OCI-LY1 (cell line): ENCODE data around the gene TAS2R60.
"Not testable (repeated sequence)": the region's sequence is repeated elsewhere in the genome, so short reads cannot be mapped to it uniquely, and the experiment has no call there.

Experiments used
- H2AFZ ChIP-seq: fragments of 200-600 bp; sonication (generic), shearing (Covaris generic); 2 replicates; pipeline ENCODE4 v1.6.0; 2014; ENCODE audit warnings: antibody characterized with exemption, mild to moderate bottlenecking, low read length
- H3F3A ChIP-seq: fragments of 200-600 bp; sonication (generic), shearing (Covaris generic); 2 replicates; pipeline ENCODE4 v1.6.0; 2014; ENCODE audit warnings: mild to moderate bottlenecking, antibody characterized with exemption, low read length, moderate library complexity; ENCODE audit not compliant: insufficient read depth
- H3K27ac ChIP-seq: fragments of 200-600 bp; sonication (generic); 2 replicates; pipeline ENCODE4 v1.5.1; 2014; ENCODE audit warnings: low read length, mixed run types, mild to moderate bottlenecking, low read depth; ENCODE audit not compliant: poor library complexity, severe bottlenecking
- H3K27me3 ChIP-seq: fragments of 200-600 bp; sonication (generic); 2 replicates; pipeline ENCODE4 v1.6.0; 2014; ENCODE audit warnings: antibody characterized with exemption, mild to moderate bottlenecking, low read length, moderate library complexity; ENCODE audit not compliant: insufficient read depth
- H3K36me3 ChIP-seq: fragments of 200-600 bp; sonication (generic); 2 replicates; pipeline ENCODE4 v1.6.1; 2014; ENCODE audit warnings: mild to moderate bottlenecking, antibody characterized with exemption, low read length, moderate library complexity, mixed read lengths; ENCODE audit not compliant: insufficient read depth
- H3K4me1 ChIP-seq: fragments of 200-600 bp; sonication (generic); 2 replicates; pipeline ENCODE4 v1.5.1; 2014; ENCODE audit warnings: mild to moderate bottlenecking, low read length, moderate library complexity; ENCODE audit not compliant: insufficient read depth, severe bottlenecking
- H3K4me2 ChIP-seq: fragments of 200-600 bp; sonication (generic), shearing (Covaris generic); 2 replicates; pipeline ENCODE4 v1.6.1; 2014; ENCODE audit warnings: low read length
- H3K4me3 ChIP-seq: fragments of 200-600 bp; sonication (generic); 2 replicates; pipeline ENCODE4 v1.5.1; 2014; ENCODE audit warnings: low read length, low read depth, mild to moderate bottlenecking, mixed read lengths; ENCODE audit not compliant: poor library complexity, severe bottlenecking
- H3K79me2 ChIP-seq: fragments of 200-600 bp; shearing (Covaris generic); 2 replicates; pipeline ENCODE4 v1.6.1; 2016; ENCODE audit warnings: mixed run types, low read length, mixed read lengths; ENCODE audit not compliant: insufficient read depth
- H3K9ac ChIP-seq: fragments of 200-600 bp; sonication (generic), shearing (Covaris generic); 2 replicates; pipeline ENCODE4 v1.6.1; 2014; ENCODE audit warnings: mild to moderate bottlenecking, low read length, mixed read lengths
- H3K9me2 ChIP-seq: fragments of 200-600 bp; sonication (generic), shearing (Covaris generic); 2 replicates; pipeline ENCODE4 v1.6.1; 2014; ENCODE audit warnings: low read depth, mild to moderate bottlenecking, low read length, mixed read lengths
- H3K9me3 ChIP-seq: fragments of 200-600 bp; shearing (Covaris generic); 2 replicates; pipeline ENCODE4 v1.6.1; 2014; ENCODE audit warnings: low read length, mixed read lengths
- H4K20me1 ChIP-seq: fragments of 200-600 bp; sonication (generic), shearing (Covaris generic); 2 replicates; pipeline ENCODE4 v1.6.0; 2016; ENCODE audit warnings: mild to moderate bottlenecking, low read length; ENCODE audit not compliant: insufficient read depth
- EZH2 ChIP-seq: fragments of 200-600 bp; sonication (generic), shearing (Covaris generic); IDR thresholded peaks from 2 replicates; pipeline ENCODE4 v1.8.0; 2017; ENCODE audit warnings: borderline replicate concordance, mixed run types, mild to moderate bottlenecking, antibody characterized with exemption, low read length, moderate library complexity, mixed read lengths
- TF ChIP-seq, protein P1 (sequence below): fragments of 200-600 bp; sonication (generic), shearing (Covaris generic); IDR thresholded peaks from 2 replicates; pipeline ENCODE4 v1.5.1; 2017; ENCODE audit warnings: mild to moderate bottlenecking, antibody characterized with exemption, low read length, moderate library complexity, mixed read lengths

TAS2R60 gene

DNA sequence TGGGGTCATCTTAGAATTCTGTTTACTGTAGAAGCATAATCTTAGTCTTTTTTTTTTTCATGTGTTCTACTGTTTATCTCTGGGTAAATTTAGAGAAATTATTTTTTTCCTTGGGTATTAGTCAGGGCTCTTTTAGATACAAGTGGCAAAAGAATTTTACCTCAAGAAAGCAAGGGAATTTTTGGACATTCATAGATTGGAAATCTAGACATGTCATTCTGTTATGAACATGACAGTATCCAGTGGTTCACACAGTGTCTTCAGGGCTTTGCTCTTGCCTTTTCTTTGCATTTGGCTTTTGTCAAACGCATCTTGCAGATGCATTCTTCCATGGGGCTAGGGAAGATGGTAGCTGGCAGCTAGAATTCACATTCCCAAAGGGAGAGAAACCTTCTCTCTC, 20.7 kb downstream of the TAS2R60 start:
- no peaks in the 10 kb centered on the region for H3F3A ChIP-seq
- no peak for TF ChIP-seq EZH2
- TF ChIP-seq, protein P1, sequence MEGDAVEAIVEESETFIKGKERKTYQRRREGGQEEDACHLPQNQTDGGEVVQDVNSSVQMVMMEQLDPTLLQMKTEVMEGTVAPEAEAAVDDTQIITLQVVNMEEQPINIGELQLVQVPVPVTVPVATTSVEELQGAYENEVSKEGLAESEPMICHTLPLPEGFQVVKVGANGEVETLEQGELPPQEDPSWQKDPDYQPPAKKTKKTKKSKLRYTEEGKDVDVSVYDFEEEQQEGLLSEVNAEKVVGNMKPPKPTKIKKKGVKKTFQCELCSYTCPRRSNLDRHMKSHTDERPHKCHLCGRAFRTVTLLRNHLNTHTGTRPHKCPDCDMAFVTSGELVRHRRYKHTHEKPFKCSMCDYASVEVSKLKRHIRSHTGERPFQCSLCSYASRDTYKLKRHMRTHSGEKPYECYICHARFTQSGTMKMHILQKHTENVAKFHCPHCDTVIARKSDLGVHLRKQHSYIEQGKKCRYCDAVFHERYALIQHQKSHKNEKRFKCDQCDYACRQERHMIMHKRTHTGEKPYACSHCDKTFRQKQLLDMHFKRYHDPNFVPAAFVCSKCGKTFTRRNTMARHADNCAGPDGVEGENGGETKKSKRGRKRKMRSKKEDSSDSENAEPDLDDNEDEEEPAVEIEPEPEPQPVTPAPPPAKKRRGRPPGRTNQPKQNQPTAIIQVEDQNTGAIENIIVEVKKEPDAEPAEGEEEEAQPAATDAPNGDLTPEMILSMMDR, result no peak

GRCh38 chr7:143467724-143468123, 24.5 kb downstream of the TAS2R60 start:
- Histone ChIP-seq H2AFZ (no peak overlapping the region), H3K9me3 (no peaks in the 10 kb centered on the region), H3K4me2 (no peak overlapping the region), H3K36me3 (no peaks in the 10 kb centered on the region), H3K9ac (no peak overlapping the region), H3K27me3 (no peaks in the 10 kb centered on the region), H3K4me3 (no peak overlapping the region), H3K79me2 (no peaks in the 10 kb centered on the region), H3K27ac (no peak overlapping the region), H3K9me2 (no peaks in the 10 kb centered on the region), H3K4me1 (no peaks in the 10 kb centered on the region), H4K20me1 (no peaks in the 10 kb centered on the region), H3F3A (no peaks in the 10 kb centered on the region)
- no peak for TF ChIP-seq EZH2
- TF ChIP-seq, protein P1, result no peak

More for the DNA sequence above, 20.7 kb downstream of the TAS2R60 start:
- no peaks in the 10 kb centered on the region for H3K9me2 ChIP-seq
- no peak overlapping the region for H2AFZ ChIP-seq
- no peaks in the 10 kb centered on the region for H3K27me3 ChIP-seq
- H3K9ac ChIP-seq, result no peak overlapping the region
- H3K4me1 ChIP-seq, result no peaks in the 10 kb centered on the region
- H3K27ac ChIP-seq, result no peak overlapping the region
- no peak overlapping the region for H3K4me2 ChIP-seq
- H4K20me1 ChIP-seq, result no peaks in the 10 kb centered on the region
- no peak overlapping the region for H3K4me3 ChIP-seq
- no peaks in the 10 kb centered on the region for H3K36me3 ChIP-seq
- H3K9me3 ChIP-seq, result no peaks in the 10 kb centered on the region
- H3K79me2 ChIP-seq, result no peaks in the 10 kb centered on the region

- H2AFZ ChIP-seq, H3K9ac ChIP-seq, H3K9me2 ChIP-seq, H3K4me2 ChIP-seq, H4K20me1 ChIP-seq, H3K4me1 ChIP-seq, H3K79me2 ChIP-seq, H3K9me3 ChIP-seq, H3K27ac ChIP-seq, H3K4me3 ChIP-seq, H3K36me3 ChIP-seq, H3K27me3 ChIP-seq, H3F3A ChIP-seq: not testable (repeated sequence)
These were observed 28.9 kb downstream of the TAS2R60 start for GRCh38 chr7:143472071-143472689.

GRCh38 chr7:143477501-143478150, 34.4 kb downstream of the TAS2R60 start, which contains the start of gene TAS2R41:
Gene TAS2R41, plus strand, starts transcription at chr7:143477873. Its CDS starts 0 bp downstream, at chr7:143477873.
- Histone ChIP-seq H3K9ac (no peak within 1 kb of the TSS), H2AFZ (no peak within 1 kb of the TSS)
- no peak for TF ChIP-seq EZH2
- TF ChIP-seq, protein P1, result no peak

More at GRCh38 chr7:143477501-143478150, 34.4 kb downstream of the TAS2R60 start, which contains the start of gene TAS2R41:
- H3K4me1 ChIP-seq, result no peaks in the 10 kb centered on the region
- H3K4me2 ChIP-seq, result no peak within 1 kb of the TSS
- H3K27me3 ChIP-seq, result no peaks in the 10 kb centered on the region
- H3F3A ChIP-seq, result no peaks in the 10 kb centered on the region
- H3K27ac ChIP-seq, result no peak within 1 kb of the TSS
- H3K9me2 ChIP-seq, result no peaks in the 10 kb centered on the region; the same call in 1 of the 2 replicates
- no peaks in the 10 kb centered on the region for H3K9me3 ChIP-seq
- H3K36me3 ChIP-seq, result no peaks in the 10 kb centered on the region
- H3K4me3 ChIP-seq, result no peak within 1 kb of the TSS
- no peaks in the 10 kb centered on the region for H4K20me1 ChIP-seq
- no peaks in the 10 kb centered on the region for H3K79me2 ChIP-seq
